Activated CD4-positive, alpha-beta T cell treated with anti-CD3 and anti-CD28 coated beads, Interleukin-2, amount 50 U/mL, for 24 hours (primary cell): ENCODE results near the gene IFI44L.
A peak's percentile ranks its signal among the peaks of the same experiment; 100 is the strongest.

ENCODE experiments used
- DNase-seq, 2 donors: peaks; one replicate each; pipeline ENCODE4 v3.0.0-alpha.2; 2020; ENCODE audit warnings: low read depth in 1 of 2, low spot score in 1 of 2

The IFI44L gene

GRCh38 chr1:78619803-78620579 lies at the start of gene IFI44L:
Gene IFI44L (plus strand): TSS chr1:78620448. CDS start chr1:78627916, 7,468 bp downstream.
- DNase-seq = peak; percentile 30 to 61

- no peak for DNase-seq
Measured at GRCh38 chr1:78570539-78570938, 49.7 kb upstream of the IFI44L start.

- DNase-seq = no peak
Measured at GRCh38 chr1:78577257-78578100, 42.8 kb upstream of the IFI44L start.

- DNase-seq = no peak
Measured at GRCh38 chr1:78586572-78586971, 33.7 kb upstream of the IFI44L start.

GRCh38 chr1:78587211-78587610 lies 33.0 kb upstream of the IFI44L start:
- DNase-seq = no peak

- no peak for DNase-seq
Measured at GRCh38 chr1:78591971-78592370, 28.3 kb upstream of the IFI44L start.

GRCh38 chr1:78599294-78599693 lies 21.0 kb upstream of the IFI44L start:
- DNase-seq = no peak

GRCh38 chr1:78601068-78601467 lies 19.2 kb upstream of the IFI44L start:
- no peak for DNase-seq

- DNase-seq = no peak
Measured at GRCh38 chr1:78603206-78603605, 17.0 kb upstream of the IFI44L start.

- no peak for DNase-seq
Measured at GRCh38 chr1:78604643-78605042, 15.6 kb upstream of the IFI44L start.

- no peak for DNase-seq
Measured at GRCh38 chr1:78606274-78606673, 14.0 kb upstream of the IFI44L start.

GRCh38 chr1:78607334-78607927 lies 12.8 kb upstream of the IFI44L start:
- DNase-seq = no peak

- DNase-seq = no peak
Measured at GRCh38 chr1:78607944-78608343, 12.3 kb upstream of the IFI44L start.

GRCh38 chr1:78617615-78618026 lies 2.6 kb upstream of the IFI44L start:
- peak; percentile 4 to 65 for DNase-seq

- no peak for DNase-seq
Measured at GRCh38 chr1:78619032-78619431, 1.2 kb upstream of the IFI44L start.

GRCh38 chr1:78619446-78619802 lies 824 bp upstream of the IFI44L start:
- DNase-seq = no peak

- DNase-seq = no peak
Measured at GRCh38 chr1:78620666-78621065, 418 bp downstream of the IFI44L start.

- DNase-seq = no peak
Measured at GRCh38 chr1:78622548-78622947, 2.3 kb downstream of the IFI44L start.

GRCh38 chr1:78624035-78624434 lies 3.8 kb downstream of the IFI44L start:
- no peak for DNase-seq

GRCh38 chr1:78627321-78627720 lies 7.1 kb downstream of the IFI44L start:
- no peak for DNase-seq

GRCh38 chr1:78630600-78630999 lies 10.4 kb downstream of the IFI44L start:
- DNase-seq = no peak

GRCh38 chr1:78633209-78633608 lies 13.0 kb downstream of the IFI44L start:
- DNase-seq = no peak
